Activated CD4-positive, alpha-beta T cell treated with anti-CD3 and anti-CD28 coated beads, Interleukin-2, Interleukin-4, amounts not matched to agents 100 ng/mL and 50 ng/mL, durations not matched to agents 16 hours and 8 hours (primary cell): ENCODE measurements around the gene DUSP3.
"Not testable (repeated sequence)": the region's sequence is repeated elsewhere in the genome, so short reads cannot be mapped to it uniquely, and the experiment has no call there.

Source experiments
- DNase-seq: peaks from one replicate; pipeline ENCODE4 v3.0.0-alpha.2; 2020; ENCODE audit warnings: low spot score

The DUSP3 gene

DNA sequence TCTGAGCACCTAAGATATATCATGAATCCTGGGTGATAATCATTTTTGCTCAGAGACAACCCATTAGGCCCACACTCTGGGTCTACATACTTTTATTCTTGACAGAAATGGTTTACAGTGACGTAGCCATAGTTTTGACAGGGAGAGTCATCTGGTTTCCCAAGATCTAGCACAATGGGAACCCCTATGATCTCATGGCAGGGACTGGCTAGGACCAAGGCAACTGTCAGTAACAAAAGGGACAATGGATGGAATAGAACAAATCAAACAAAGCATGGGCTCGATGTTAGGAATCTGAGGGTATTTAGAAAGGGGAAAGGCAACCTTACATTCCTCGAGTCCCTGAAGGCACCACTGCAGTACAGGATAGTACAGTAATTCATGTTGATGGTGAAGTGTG, 22.0 kb upstream of the DUSP3 start:
- no peak for DNase-seq

- DNase-seq = no peak
Measured at GRCh38 chr17:43799047-43799446, 20.3 kb upstream of the DUSP3 start.

DNA sequence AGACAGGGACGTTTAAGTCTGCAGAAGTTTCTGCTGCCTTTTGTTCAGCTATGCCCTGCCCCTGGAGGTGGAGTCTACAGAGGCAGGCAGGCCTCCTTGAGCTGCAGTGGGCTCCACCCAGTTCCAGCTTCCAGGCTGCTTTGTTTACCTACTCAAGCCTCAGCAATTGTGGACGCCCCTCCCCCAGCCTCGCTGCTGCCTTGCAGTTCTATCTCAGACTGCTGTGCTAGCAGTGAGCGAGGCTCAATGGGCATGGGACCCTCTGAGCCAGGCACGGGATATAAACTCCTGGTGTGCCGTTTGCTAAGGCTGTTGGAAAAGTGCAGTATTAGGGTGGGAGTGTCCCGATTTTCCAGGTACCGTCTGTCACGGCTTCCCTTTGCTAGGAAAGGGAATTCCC, 19.2 kb upstream of the DUSP3 start:
- DNase-seq = not testable (repeated sequence)

- DNase-seq = not testable (repeated sequence)
Measured at GRCh38 chr17:43792668-43793067, 13.9 kb upstream of the DUSP3 start.

- no peak for DNase-seq
Measured at GRCh38 chr17:43791589-43791988, 12.8 kb upstream of the DUSP3 start.

GRCh38 chr17:43790311-43790940, 11.6 kb upstream of the DUSP3 start:
- no peak for DNase-seq

DNA sequence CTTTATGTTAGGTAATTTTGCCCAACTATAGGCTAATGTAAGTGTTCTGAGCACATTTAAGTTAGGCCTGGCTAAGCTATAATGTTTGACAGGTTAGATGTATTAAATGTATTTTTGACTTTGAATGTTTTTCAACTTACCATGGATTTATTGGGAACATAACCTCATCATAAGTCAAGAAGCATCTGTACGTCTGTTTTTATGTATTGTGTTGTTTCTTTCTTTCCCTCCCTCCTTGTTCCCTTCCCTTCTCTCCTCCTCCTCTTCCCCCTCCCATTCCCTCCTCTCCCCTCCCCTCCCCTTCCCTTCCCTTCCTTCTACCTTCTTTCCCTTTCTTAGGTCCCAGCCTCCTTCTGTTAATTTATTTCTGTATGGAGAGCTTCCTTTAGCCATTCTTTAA, 10.7 kb upstream of the DUSP3 start:
- no peak for DNase-seq

DNA sequence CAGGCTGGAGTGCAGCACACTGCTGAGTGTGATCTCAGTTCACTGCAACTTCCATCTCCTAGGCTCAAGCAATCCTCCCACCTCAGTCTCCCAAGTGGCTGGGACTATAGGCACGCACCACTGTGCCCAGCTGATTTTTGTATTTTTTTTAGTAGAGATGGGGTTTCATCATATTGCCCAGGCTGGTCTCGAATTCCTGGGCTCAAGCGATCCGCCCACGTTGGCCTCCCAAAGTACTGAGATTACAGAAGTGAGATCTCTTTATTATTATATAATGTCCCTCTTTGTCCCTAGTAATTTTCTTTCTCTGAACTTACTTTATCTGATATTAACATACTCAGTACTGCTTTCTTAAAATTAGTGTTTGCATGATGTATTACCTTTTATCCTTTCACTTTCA, 9.8 kb upstream of the DUSP3 start:
- no peak for DNase-seq

DNA sequence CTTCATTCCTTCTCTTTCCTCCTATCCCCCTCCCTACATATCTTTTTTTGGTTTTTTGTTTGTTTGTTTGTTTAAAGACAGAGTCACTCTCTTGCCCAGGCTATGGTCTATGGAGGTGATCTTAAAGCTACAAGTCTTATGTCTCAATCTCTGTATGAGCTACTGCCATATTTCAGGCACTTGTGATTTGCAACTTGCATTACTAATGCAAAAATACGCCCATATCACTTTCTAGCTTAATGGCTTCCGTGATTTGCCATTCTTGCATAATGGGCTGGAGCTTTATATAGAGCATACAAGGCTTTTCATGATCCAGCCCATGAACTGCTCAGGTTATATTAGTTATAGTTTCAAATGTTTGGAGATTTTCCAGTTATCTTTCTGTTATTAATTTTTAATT, 9.0 kb upstream of the DUSP3 start:
- no peak for DNase-seq

GRCh38 chr17:43784628-43785101, 5.9 kb upstream of the DUSP3 start:
- DNase-seq = no peak

GRCh38 chr17:43784068-43784467, 5.3 kb upstream of the DUSP3 start:
- DNase-seq = no peak

- no peak for DNase-seq
Measured at GRCh38 chr17:43782913-43783680, 4.3 kb upstream of the DUSP3 start.

DNA sequence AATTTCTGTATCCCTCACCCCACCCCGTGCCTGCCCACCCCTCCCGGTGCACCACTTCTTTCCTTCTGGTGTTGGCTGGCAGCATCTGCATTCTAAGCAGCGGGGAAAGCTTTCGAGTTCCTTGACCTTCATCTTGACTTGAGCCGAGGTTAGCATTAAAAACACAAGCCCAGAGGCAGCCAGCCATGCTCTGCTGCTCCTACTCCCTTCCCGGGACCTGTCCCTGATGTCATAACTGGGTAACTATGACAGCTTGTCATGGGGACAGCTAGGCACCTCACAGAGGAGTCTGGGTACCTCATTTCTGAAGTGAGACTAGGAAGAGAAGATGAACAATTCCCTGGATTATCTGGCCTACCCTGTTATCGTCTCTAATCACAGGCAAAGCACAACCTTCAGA, 1.4 kb upstream of the DUSP3 start, which contains the start of gene CFAP97D1:
TSS of gene CFAP97D1 (plus strand) at position 301 of the 400 bp plus-strand sequence. CDS start at position 329, 28 bp downstream.
- DNase-seq = no peak

DNA sequence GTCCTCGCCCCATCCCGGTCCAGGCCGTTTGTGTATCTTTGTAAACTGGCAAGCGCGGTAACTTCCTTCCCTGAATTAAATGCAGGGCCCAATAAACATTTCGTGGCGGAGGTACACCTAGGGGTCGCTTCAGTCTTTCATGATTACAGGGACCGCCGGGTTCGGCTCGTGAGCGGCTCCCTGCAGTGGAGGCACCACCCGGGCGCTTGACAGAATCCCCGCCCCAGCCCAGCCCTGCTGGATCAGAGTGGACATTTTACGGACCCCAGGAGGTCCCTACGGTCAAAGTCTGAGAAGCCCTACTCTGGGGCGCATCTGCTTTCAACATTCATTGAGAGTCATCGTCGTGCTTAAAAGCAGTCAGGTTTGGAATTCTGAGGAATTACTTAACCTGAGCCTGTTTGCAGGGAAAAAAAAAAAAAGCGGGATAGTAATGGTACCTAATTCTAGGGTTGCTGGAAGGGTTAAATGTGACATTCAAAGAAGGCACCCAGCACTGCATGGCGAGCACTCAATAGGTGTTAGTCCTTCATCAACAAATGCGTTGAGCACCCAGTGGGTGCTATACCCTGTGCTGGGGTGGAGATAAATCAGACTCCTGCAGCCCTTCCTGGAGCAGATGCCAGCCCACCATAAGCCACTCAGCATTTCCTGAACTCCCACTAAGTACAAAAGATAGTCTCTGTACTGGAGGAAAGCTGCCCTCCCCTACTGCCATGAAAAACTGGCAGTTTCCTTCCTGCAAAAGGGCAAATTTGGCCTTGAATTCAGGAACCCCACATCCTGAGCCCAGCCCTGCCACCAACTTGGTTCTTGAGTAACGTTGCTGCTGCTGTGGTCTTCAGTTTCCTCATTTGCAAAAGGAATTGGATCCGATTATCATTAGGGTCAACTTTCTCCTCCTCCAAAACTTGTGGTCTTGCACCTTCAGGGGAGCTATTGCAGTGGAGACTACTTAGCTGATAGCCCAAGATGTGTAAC, 658 bp upstream of the DUSP3 start:
- DNase-seq = no peak

DNA sequence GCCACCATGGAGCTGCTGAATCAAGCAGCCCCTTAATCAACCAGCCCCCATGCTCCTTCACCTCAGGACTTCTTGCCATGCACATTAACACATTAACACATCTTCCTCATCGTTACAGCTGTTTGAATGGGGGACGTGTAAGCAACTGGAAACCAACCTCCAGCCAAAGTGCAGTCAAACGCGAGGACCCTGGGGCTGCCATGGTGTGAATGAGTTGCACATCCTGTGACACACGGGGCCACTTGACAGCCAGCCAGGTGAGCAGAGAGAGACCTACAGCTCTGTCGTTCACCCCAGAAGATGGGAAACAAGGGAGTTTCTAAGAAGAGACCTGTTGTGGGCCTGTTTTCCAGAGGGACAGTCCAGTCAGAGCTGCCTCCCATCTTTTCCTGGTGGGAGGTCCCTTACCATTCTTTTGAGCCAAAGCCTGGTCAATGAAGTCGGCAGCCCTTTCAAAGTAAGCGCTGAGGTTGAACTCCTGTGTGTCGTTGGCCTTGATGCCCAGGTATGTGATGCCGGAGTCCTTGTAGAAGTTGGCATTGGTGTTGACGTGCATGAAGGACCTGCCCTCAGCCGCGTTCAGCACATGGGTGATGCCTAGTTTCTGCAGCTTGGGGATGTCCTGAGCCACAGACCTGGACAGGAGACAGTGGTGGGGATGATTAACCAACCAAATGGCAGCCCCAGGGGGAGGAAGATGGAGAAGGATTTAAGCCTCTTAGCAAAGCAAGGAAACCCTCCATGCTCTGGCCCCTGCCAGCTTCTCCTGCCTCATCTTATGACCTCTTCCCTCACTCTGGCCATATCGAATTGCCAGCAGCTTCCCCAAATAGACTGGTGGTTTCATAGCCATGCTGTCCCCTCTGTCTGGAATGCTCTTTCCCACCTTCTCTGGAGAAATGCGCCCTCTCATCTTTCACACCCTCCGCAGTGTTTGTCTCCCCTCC, 4.2 kb downstream of the DUSP3 start:
- DNase-seq = no peak

GRCh38 chr17:43772877-43773648, 5.7 kb downstream of the DUSP3 start:
- no peak for DNase-seq

GRCh38 chr17:43771463-43771862, 7.3 kb downstream of the DUSP3 start:
- no peak for DNase-seq

DNA sequence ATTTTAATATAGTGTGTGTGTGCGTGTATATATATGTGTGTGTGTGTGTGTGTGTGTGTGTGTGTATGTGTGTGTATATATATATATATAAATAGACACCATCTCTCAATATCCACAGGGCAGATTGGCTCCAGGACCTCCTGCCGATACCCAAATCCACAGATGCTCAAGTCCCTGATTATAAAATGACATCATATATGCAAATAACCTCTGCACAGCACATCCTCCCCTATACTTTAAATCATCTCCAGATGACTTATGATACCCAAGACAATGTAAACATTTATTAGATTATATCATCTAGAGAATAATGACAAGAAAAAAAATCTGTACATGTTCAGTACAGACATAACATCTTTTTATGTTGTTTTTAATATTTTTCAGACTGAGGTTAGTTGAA, 7.8 kb downstream of the DUSP3 start:
- no peak for DNase-seq

DNA sequence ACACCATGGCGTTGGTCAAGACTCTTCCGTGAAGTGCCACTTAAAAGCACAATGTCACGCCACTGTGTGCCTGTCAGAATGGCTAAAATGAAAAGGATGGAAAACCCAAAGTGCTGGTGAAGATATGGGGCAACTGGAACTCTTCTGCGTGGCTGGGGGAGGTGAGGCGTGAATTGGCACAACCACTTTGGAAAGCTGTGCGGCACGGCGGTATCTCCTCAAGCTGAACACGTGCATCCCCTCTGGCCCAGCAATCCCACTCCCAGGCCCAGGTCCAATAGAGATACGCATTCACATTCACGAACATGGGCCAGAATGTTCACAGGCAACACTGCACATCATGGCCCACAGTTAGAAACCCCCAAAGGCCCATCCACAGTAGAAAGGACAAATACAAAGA, 8.9 kb downstream of the DUSP3 start:
- DNase-seq = no peak

DNA sequence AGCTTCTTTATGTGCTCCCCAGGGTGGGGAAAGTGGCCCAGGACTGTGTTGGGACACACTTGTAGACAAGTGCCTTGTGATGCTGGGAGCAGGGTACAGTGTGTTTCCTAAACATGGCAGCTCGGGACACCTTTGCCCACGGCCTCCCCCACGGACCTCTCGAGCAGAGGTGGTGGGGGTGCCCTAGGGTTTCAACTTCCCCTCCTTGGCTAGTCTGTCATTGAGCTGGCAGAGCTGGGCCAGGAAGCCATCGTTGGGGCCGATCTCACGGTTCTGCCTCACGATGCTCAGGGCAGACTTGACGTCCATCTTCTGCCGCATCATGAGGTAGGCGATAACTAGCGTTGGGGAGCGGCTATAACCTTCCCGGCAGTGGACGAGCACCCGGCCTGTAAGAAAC, 9.4 kb downstream of the DUSP3 start:
- DNase-seq = no peak
